ENCODE results near the gene HLF. TPM values are rescaled to one million over a fixed set of nuclear protein-coding genes. Genes with fewer than 3 reads are reported as not detected.

HLF gene
- total RNA-seq, 1 donor from 2014 or later = 14.7 TPM

DNA sequence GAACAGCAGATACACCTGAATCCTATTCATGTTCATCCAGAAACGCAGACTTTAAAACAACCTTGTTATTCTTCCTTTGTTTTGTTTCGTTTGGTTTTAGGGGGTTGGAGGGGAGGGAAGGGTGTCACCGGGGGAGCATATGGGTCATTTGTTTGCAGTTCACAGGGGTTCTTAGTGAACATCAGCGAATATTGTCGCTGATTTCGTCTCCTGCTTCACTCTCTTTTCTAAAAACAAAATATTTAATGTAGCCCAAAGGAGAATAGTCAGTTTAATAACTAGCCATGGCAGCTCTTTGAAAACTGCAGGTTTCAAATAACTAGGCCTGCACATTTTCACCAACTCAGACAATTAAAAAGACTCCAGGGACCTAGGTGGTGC is 37.6 kb downstream of the HLF start:
- Histone ChIP-seq H3K9me3 (no peaks in the 10 kb centered on the region), H3K27me3 (no peaks in the 10 kb centered on the region), H3K4me1 (no peaks in the 10 kb centered on the region), H3K36me3 (no peaks in the 10 kb centered on the region), H3K4me3 (no peak overlapping the region), H3K27ac (no peak overlapping the region)
- DNase-seq (ENCODE audit: extremely low spot score in 2 of 2) = no peak
- intact Hi-C loops (cut with DNase I) = no loop called here
- TF ChIP-seq POLR2AphosphoS5 (IDR thresholded peaks at IDR 0.05; ENCODE audit: insufficient read depth in 1 of 2, low read depth in 1 of 2) = no peak
- TF ChIP-seq POLR2A (IDR thresholded peaks at IDR 0.05) = no peak

DNA sequence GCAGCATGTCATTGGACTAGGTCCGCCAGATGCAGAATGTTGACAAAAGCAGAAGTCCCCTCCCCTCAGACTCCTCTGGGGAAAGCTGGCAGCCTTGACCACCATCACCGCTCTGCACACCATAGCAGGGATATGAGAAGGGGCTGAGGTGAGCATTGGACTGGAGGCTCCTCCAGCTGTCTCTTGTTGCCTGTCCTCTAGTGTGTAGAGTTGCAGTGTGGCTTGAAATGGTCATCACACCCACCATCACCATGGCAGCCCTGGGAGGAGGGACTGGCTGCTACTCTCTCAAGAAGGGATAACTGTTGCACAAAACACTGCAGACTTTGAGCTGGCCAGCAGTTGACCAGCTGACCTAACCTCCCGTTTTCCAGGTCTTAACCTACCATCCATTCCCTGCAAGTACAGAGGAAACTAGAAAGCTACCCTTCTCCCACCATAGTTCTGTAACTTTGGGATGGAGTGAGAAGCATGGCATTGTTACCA is 38.3 kb downstream of the HLF start:
- no peaks in the 10 kb centered on the region for H3K36me3 ChIP-seq
- no peak overlapping the region for H3K27ac ChIP-seq
- no peak for DNase-seq (ENCODE audit: extremely low spot score in 2 of 2)
- intact Hi-C loops (cut with DNase I) = no loop called here
- no peak overlapping the region for H3K4me3 ChIP-seq
- H3K4me1 ChIP-seq = no peaks in the 10 kb centered on the region
- no peak for TF ChIP-seq POLR2A (IDR thresholded peaks at IDR 0.05)
- TF ChIP-seq POLR2AphosphoS5 (IDR thresholded peaks at IDR 0.05; ENCODE audit: insufficient read depth in 1 of 2, low read depth in 1 of 2) = no peak
- TF ChIP-seq, protein P1, sequence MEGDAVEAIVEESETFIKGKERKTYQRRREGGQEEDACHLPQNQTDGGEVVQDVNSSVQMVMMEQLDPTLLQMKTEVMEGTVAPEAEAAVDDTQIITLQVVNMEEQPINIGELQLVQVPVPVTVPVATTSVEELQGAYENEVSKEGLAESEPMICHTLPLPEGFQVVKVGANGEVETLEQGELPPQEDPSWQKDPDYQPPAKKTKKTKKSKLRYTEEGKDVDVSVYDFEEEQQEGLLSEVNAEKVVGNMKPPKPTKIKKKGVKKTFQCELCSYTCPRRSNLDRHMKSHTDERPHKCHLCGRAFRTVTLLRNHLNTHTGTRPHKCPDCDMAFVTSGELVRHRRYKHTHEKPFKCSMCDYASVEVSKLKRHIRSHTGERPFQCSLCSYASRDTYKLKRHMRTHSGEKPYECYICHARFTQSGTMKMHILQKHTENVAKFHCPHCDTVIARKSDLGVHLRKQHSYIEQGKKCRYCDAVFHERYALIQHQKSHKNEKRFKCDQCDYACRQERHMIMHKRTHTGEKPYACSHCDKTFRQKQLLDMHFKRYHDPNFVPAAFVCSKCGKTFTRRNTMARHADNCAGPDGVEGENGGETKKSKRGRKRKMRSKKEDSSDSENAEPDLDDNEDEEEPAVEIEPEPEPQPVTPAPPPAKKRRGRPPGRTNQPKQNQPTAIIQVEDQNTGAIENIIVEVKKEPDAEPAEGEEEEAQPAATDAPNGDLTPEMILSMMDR (IDR thresholded peaks at IDR 0.05) = no peak
- no peaks in the 10 kb centered on the region for H3K9me3 ChIP-seq
- no peaks in the 10 kb centered on the region for H3K27me3 ChIP-seq

DNA sequence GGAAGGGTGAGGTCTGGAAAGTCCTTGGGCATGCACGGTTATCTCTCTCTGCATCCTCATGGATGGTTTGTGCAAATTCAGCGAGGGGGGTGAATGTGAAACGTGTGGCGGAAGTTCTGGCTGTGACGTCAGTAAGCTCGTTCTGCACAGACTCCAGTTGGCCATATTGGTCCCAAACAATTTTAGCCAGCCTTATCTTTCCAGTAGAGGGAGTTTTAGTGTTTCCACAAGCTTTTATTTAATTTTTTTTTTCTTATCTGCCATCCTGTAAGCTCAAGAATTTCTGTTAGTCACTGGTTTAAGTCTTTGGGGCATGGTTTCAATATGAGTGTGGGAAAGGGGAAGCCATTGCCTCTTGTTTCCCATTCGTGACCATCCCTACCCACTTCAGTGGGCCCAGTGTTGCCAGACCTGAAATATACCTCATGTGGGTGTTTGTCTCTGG is 39.0 kb downstream of the HLF start:
- Histone ChIP-seq H3K36me3 (no peaks in the 10 kb centered on the region), H3K4me1 (no peaks in the 10 kb centered on the region), H3K4me3 (no peak overlapping the region), H3K27me3 (no peaks in the 10 kb centered on the region), H3K27ac (no peak overlapping the region), H3K9me3 (no peaks in the 10 kb centered on the region)
- intact Hi-C loops (cut with DNase I) = no loop called here
- TF ChIP-seq POLR2AphosphoS5 (IDR thresholded peaks at IDR 0.05; ENCODE audit: insufficient read depth in 1 of 2, low read depth in 1 of 2) (no peak), POLR2A (IDR thresholded peaks at IDR 0.05) (no peak)
- TF ChIP-seq, protein P1 (IDR thresholded peaks at IDR 0.05) = no peak
- DNase-seq (ENCODE audit: extremely low spot score in 2 of 2) = no peak

DNA sequence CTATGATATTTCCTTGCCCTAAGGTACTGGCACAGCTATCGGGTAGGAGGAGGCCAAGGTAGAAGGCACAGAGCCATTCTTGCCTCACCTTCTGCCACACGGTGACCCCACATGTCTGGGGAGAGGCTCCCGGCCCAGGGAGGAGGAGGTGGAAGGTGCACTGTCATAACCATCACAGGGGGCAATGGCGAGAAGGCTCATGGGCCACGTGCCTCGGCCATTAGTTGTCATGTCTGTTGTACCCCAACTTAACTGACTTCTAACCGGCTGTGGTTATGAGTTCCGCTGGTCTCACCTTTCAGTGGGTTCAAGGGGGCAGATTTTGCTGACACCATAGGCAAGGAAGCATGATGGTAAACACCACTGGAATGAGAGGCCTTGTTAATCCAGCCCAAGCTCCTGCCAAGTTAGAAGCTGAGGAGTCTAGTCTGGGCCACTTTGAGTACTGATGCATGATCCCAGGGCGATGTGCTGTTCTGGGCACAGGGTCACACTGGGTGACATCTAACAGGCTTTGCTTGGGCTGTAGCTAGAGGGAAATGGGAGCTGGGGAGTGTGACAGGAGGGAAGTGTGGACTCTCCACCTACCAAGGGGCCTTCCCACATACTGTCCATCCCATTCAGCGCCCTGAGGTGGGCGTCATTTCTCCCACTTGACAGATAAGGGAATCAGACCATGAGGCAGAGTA is 39.6 kb downstream of the HLF start:
- Histone ChIP-seq H3K4me1 (no peaks in the 10 kb centered on the region), H3K9me3 (no peaks in the 10 kb centered on the region), H3K4me3 (no peak overlapping the region), H3K27ac (no peak overlapping the region), H3K27me3 (no peaks in the 10 kb centered on the region), H3K36me3 (no peaks in the 10 kb centered on the region)
- TF ChIP-seq, protein P1 (IDR thresholded peaks at IDR 0.05) = no peak
- TF ChIP-seq POLR2A (IDR thresholded peaks at IDR 0.05) (no peak), POLR2AphosphoS5 (IDR thresholded peaks at IDR 0.05; ENCODE audit: insufficient read depth in 1 of 2, low read depth in 1 of 2) (no peak)
- no peak for DNase-seq (ENCODE audit: extremely low spot score in 2 of 2)
- intact Hi-C loops (cut with DNase I) = no loop called here

DNA sequence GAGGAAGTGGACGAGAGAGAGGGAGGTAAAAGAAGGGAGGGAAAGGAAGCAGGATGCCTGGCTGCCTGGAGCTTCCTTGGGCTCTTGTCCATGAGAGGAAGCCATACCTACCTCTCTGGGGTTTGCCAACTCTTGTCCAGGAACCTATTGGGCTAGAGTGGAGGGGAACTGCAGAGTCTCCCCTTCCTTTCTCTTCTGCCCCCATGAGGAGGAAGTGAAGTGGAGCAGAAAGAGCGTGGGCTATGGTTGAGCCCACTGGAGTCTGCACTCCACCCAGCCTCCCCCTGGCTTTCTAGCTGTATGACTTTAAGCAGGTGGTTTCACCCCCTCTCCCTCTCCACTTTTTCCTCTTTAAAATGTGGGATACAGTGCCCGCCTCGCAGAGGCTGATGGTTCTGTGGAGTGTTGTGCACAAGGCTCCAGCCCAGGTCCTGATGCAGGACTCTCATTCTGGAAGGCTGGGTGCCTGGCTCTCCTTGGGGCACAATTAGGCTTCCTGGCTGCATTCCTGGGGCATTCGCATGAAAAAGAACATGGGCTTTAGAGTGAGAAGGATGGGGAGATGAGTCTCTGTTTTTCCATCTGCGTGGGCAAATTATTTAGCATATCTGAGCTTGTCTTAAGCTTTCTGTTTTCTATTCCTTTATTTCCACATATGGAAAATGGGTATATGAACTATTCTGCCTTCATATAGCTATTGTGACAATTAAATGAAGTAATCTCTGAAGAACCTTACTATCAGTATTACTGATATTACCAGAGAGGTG is 40.7 kb downstream of the HLF start:
- no peak for DNase-seq (ENCODE audit: extremely low spot score in 2 of 2)
- Histone ChIP-seq H3K4me3 (no peak overlapping the region), H3K27ac (no peak overlapping the region), H3K36me3 (no peaks in the 10 kb centered on the region), H3K9me3 (no peaks in the 10 kb centered on the region), H3K4me1 (no peaks in the 10 kb centered on the region), H3K27me3 (no peaks in the 10 kb centered on the region)
- intact Hi-C loops (cut with DNase I) = no loop called here
- TF ChIP-seq, protein P1 (IDR thresholded peaks at IDR 0.05) = no peak
- TF ChIP-seq POLR2AphosphoS5 (IDR thresholded peaks at IDR 0.05; ENCODE audit: insufficient read depth in 1 of 2, low read depth in 1 of 2) (no peak), POLR2A (IDR thresholded peaks at IDR 0.05) (no peak)

Data from vagina (tissue), 2 donors.